Measurements from ENCODE around the gene ASTN2.

GRCh38 chr9:116383936-116384335, 1030.9 kb downstream of the ASTN2 start:
- TF ChIP-seq CTCF (IDR thresholded peaks at IDR 0.05) (no peak), POLR2A (IDR thresholded peaks at IDR 0.05) (no peak)

Measured in right lobe of liver (tissue), 4 donors.